Heart right ventricle (tissue), 16 donors: ENCODE data around the gene ME3. TPM values are rescaled to one million over a fixed set of nuclear protein-coding genes. Genes with fewer than 3 reads are reported as not detected.

Experiments
- ATAC-seq, 8 donors: fragments of 200-7000 bp; cut with Tn5 transposase; one replicate each; pipeline ENCODE4 v1.9.1; 2020; ENCODE audit warnings: mild to moderate bottlenecking in 8 of 8, moderate library complexity in 8 of 8, moderate number of reproducible peaks in 1 of 8
- DNase-seq, 2 donors: peaks; one replicate each; pipeline ENCODE4 v3.0.0-alpha.2; 2020
- H3K27ac ChIP-seq, 10 donors: fragments of 200-600 bp; sonication (generic) in 2 of 10; one replicate each; pipeline versions ENCODE4 v1.5.0 to v1.8.0; 2020 to 2022; ENCODE audit warnings: mild to moderate bottlenecking in 3 of 10
- H3K27me3 ChIP-seq, 7 donors: fragments of 200-600 bp; one replicate each; pipeline ENCODE4 v1.8.0; 2021 to 2022; ENCODE audit warnings: mild to moderate bottlenecking in 2 of 7
- H3K36me3 ChIP-seq, 9 donors: fragments of 200-600 bp; sonication (generic) in 1 of 9; one replicate each; pipeline versions ENCODE4 v1.5.0 to v1.8.0; 2020 to 2022; ENCODE audit warnings: mild to moderate bottlenecking in 2 of 9
- H3K4me1 ChIP-seq, 9 donors: fragments of 200-600 bp; sonication (generic) in 1 of 9; one replicate each; pipeline versions ENCODE4 v1.5.0 to v1.8.0; 2020 to 2022; ENCODE audit warnings: mild to moderate bottlenecking in 4 of 9
- H3K4me3 ChIP-seq, 10 donors: fragments of 200-600 bp; sonication (generic) in 2 of 10; one replicate each; pipeline versions ENCODE4 v1.5.0 to v1.8.0; 2020 to 2022; ENCODE audit warnings: mild to moderate bottlenecking in 7 of 10, moderate library complexity in 2 of 10
- H3K9me3 ChIP-seq, 11 donors: fragments of 200-600 bp in 10 of 11; sonication (generic) in 2 of 11; one replicate each; pipeline versions ENCODE4 v1.5.0 to v1.8.0; 2013 to 2022; ENCODE audit warnings: mild to moderate bottlenecking in 2 of 11, control low read depth in 1 of 11, moderate library complexity in 1 of 11
- CTCF ChIP-seq, 9 donors: fragments of 200-600 bp; sonication (generic) in 2 of 9; IDR thresholded peaks; one replicate each; pipeline versions ENCODE4 v1.5.0 to v1.8.0; 2021 to 2022; ENCODE audit warnings: antibody characterized with exemption in 9 of 9, mild to moderate bottlenecking in 5 of 9, moderate library complexity in 1 of 9
- WGBS, 2 donors: extraction: QIAGEN DNeasy Blood & Tissue Kit; methylation state at CpG; one replicate each; pipeline ENCODE4 v1.1.7; 2013; ENCODE audit warnings: inconsistent platforms in 1 of 2; 5-methylcytosine and 5-hydroxymethylcytosine counted together
- intact Hi-C, 10 donors: fragments of 100-400 bp; cut with DNase I; formaldehyde crosslinking; loops; one replicate each; pipeline versions ENCODE4 v1.11.1 to v1.14.2; 2022
- polyA plus RNA-seq, 2 donors: library from polyadenylated mRNA; stranded (reverse); fragments of 200-250 nt; gene quantifications; one replicate each; pipeline ENCODE4 v1.2.3, GENCODE V29; 2013
- total RNA-seq, 10 donors: library from RNA; stranded (reverse); fragmentation: NEBNext Ultra II Directional in 3 of 10; extraction: Animal tissue kit (Norgen Biotek cat#: 25700) in 3 of 10; gene quantifications; one replicate each; pipeline versions ENCODE4 v1.2.1 to v1.2.4, GENCODE V29; 2021 to 2023
- donor health status: Arrhythmogenic right ventricular cardiomyopathy.
- donor health status: ischemic (EF 13 %, LVEDD 7.1; RV severe dilation, severe dysfunction).
- donor health status: healthy with polysubstance abuse.
- donor health status: DM: no; HTN: yes; CAD: no.
- donor health status: DM: no; HTN: no; CAD: no.
- donor health status: ischemic (EF 25% LVEDD 6.9; RV normal size, moderate dysfunction).
- donor health status: ischemic (EF 25% LVEDD 5.7; RV mildly dilated, moderate dysfunction).
- donor health status: healthy.
- donor health status: DM: yes; HTN: yes; CAD: no.
- donor health status: Ischemic cardiomyopathy.
- donor health status: ischemic (EF 35%, LVEDD 5.7; RV mildly dilated, moderate dysfunction).
- donor health status: nonischemic (EF 11% LVEDD 7.7; RV severe dilation, severe dysfunction).
- donor health status: DM: yes; HTN: yes; CAD: no.
- donor health status: PGD.
- donor health status: ischemic (EF 29% LVEDD 5.4; RV normal size, mild dysfunction).
- donor health status: nonischemic (EF 23%, LVEDD 6.1; RV moderate dilation, normal function).

ME3 gene
- total and polyA plus RNA-seq, 12 donors: 17.2 to 46.8 (median 33.7) TPM

GRCh38 chr11:86624366-86624765, 48.0 kb downstream of the ME3 start:
- ATAC-seq (peak in 6 of 8 donors; percentile 47 to 64 (median 59)), DNase-seq (no peak)
- WGBS, 2 donors: 46 to 47% methylated on average over 3 of the region's 3 CpGs
- TF ChIP-seq CTCF (IDR thresholded peaks at IDR 0.05): no peak
- Histone ChIP-seq H3K4me1 (peaks cover 6 to 91% (median 60%) of the 10 kb centered on the region in 9 donors), H3K9me3 (no peaks in the 10 kb centered on the region), H3K36me3 (no peaks in the 10 kb centered on the region), H3K27me3 (no peaks in the 10 kb centered on the region), H3K27ac (peak overlapping the region in 6 of 10 donors; percentile 6 to 73 (median 40)), H3K4me3 (no peak overlapping the region)
- intact Hi-C loops: loop anchor here in 3 of 10 donors (5.0 to 10.0 kb wide), 3 partner anchors 48 to 193 kb away; partner anchors contain the start of genes ME3 (in 1 of the 3) and PRSS23 (in 1 of the 3)

- Histone ChIP-seq H3K36me3 (no peaks in the 10 kb centered on the region), H3K27ac (peak overlapping the region in 5 of 10 donors; percentile 32 to 73 (median 43)), H3K27me3 (no peaks in the 10 kb centered on the region), H3K4me3 (no peak overlapping the region), H3K4me1 (peaks cover 3 to 85% (median 53%) of the 10 kb centered on the region in 9 donors), H3K9me3 (no peaks in the 10 kb centered on the region)
- no peak for TF ChIP-seq CTCF (IDR thresholded peaks at IDR 0.05)
- 93 to 95% methylated on average over 4 of the region's 4 CpGs for WGBS, 2 donors
- intact Hi-C loops: loop anchor here in 3 of 10 donors (5.0 to 10.0 kb wide), 3 partner anchors 49 to 194 kb away; partner anchors contain the start of genes ME3 (in 1 of the 3) and PRSS23 (in 1 of the 3)
- DNase-seq: no peak
- ATAC-seq: no peak
These were observed 48.7 kb downstream of the ME3 start for GRCh38 chr11:86623736-86624135.

- no peak overlapping the region for H3K27ac ChIP-seq
- H3K4me3 ChIP-seq: no peak overlapping the region
- H3K9me3 ChIP-seq: no peaks in the 10 kb centered on the region
- TF ChIP-seq CTCF (IDR thresholded peaks at IDR 0.05): no peak
- DNase-seq (no peak), ATAC-seq (no peak)
- WGBS, 2 donors: 69 to 78% methylated on average over 4 of the region's 4 CpGs
- H3K4me1 ChIP-seq: peaks cover 3 to 79% (median 47%) of the 10 kb centered on the region in 9 donors
- no peaks in the 10 kb centered on the region for H3K27me3 ChIP-seq
- intact Hi-C loops: loop anchor here in 3 of 10 donors (5.0 to 10.0 kb wide), 3 partner anchors 49 to 194 kb away; partner anchors contain the start of genes ME3 (in 1 of the 3) and PRSS23 (in 1 of the 3)
- H3K36me3 ChIP-seq: no peaks in the 10 kb centered on the region
These were observed 49.3 kb downstream of the ME3 start for GRCh38 chr11:86623041-86623621.

- DNase-seq (no peak), ATAC-seq (no peak)
- Histone ChIP-seq H3K4me3 (no peak overlapping the region), H3K27me3 (no peaks in the 10 kb centered on the region), H3K27ac (peak overlapping the region in 7 of 10 donors; percentile 23 to 77 (median 45)), H3K4me1 (peaks cover 3 to 75% (median 37%) of the 10 kb centered on the region in 9 donors), H3K9me3 (no peaks in the 10 kb centered on the region), H3K36me3 (no peaks in the 10 kb centered on the region)
- intact Hi-C loops: loop anchor here in 3 of 10 donors (5.0 to 10.0 kb wide), 3 partner anchors 50 to 195 kb away; partner anchors contain the start of genes ME3 (in 1 of the 3) and PRSS23 (in 1 of the 3)
- 81 to 82% methylated on average over 3 of the region's 3 CpGs for WGBS, 2 donors
- TF ChIP-seq CTCF (IDR thresholded peaks at IDR 0.05): no peak
These were observed 50.6 kb downstream of the ME3 start for GRCh38 chr11:86621854-86622253.
